ENCODE results near the gene CPNE4. TPM values are rescaled to one million over a fixed set of nuclear protein-coding genes. Genes with fewer than 3 reads are reported as not detected.

CPNE4 gene
- total and polyA plus RNA-seq, 2 donors (not counting 3 experiments of a cell fraction or from before 2014, with no cell fraction given): not detected

GRCh38 chr3:131616719-131617118, 418.1 kb downstream of the CPNE4 start:
- BruUV-seq (replicated peaks): no TSS peak
- ChIA-PET CTCF (interaction anchor here (0.9 to 1.4 kb wide), 2 partner anchors 8 to 10 kb away, joined by 3 to 4 read pairs; no protein-coding TSS in a partner anchor), POLR2A (no interaction called here)
- intact Hi-C loops (cut with micrococcal nuclease): no loop called here
- Histone ChIP-seq H3K9ac (replicated peaks; ENCODE audit: extremely low read depth, insufficient read depth, low read length) (no peak overlapping the region), H3K4me3 (replicated peaks in 1 of 3; ENCODE audit: insufficient read depth in 1 of 3, low read depth in 1 of 3, low read length in 3 of 3) (no peak overlapping the region), H3K27ac (ENCODE audit: insufficient read depth, low read depth, low read length) (no peak overlapping the region), H3K4me2 (ENCODE audit: insufficient read depth, low read length) (no peak overlapping the region), H3K9me3 (replicated peaks; ENCODE audit: control insufficient read depth, insufficient read depth, low read length) (no peaks in the 10 kb centered on the region), H2AFZ (ENCODE audit: low read depth, low read length) (no peak overlapping the region), H3K4me1 (ENCODE audit: control insufficient read depth, extremely low read depth, insufficient read depth, low read length) (no peaks in the 10 kb centered on the region), H3K79me2 (ENCODE audit: control insufficient read depth, insufficient read depth, low read length) (no peaks in the 10 kb centered on the region), H4K20me1 (replicated peaks; ENCODE audit: control insufficient read depth, extremely low read depth, insufficient read depth, low read length) (no peaks in the 10 kb centered on the region), H3K27me3 (ENCODE audit: control insufficient read depth in 2 of 2, insufficient read depth in 2 of 2, low read length in 2 of 2) (no peaks in the 10 kb centered on the region), H3K36me3 (ENCODE audit: control insufficient read depth in 2 of 2, extremely low read depth in 1 of 2, insufficient read depth in 2 of 2, low read length in 2 of 2) (no peaks in the 10 kb centered on the region), H3K9me1 (replicated peaks; ENCODE audit: control insufficient read depth, extremely low read depth, insufficient read depth, low read length) (no peaks in the 10 kb centered on the region)
- dilution Hi-C loops (cut with MboI; ENCODE audit: extremely low pct_ligation_motif_present, low sequenced_read_pairs): no loop called here
- FAIRE-seq: no peak
- DNase-seq (ENCODE audit: low read depth, low spot score): no peak
- no peak for TF ChIP-seq FOS (IDR thresholded peaks at IDR 0.05; ENCODE audit: borderline replicate concordance, insufficient read depth, low read length)

- dilution Hi-C loops (cut with MboI; ENCODE audit: extremely low pct_ligation_motif_present, low sequenced_read_pairs) (no loop called here), intact Hi-C loops (cut with micrococcal nuclease) (no loop called here)
- ChIA-PET POLR2A (no interaction called here), CTCF (no interaction called here)
- H3K27ac ChIP-seq (ENCODE audit: insufficient read depth, low read depth, low read length): no peak overlapping the region
- FAIRE-seq: no peak
- H2AFZ ChIP-seq (ENCODE audit: low read depth, low read length): no peak overlapping the region
- no peaks in the 10 kb centered on the region for H3K9me1 ChIP-seq (replicated peaks; ENCODE audit: control insufficient read depth, extremely low read depth, insufficient read depth, low read length)
- H3K27me3 ChIP-seq (ENCODE audit: control insufficient read depth in 2 of 2, insufficient read depth in 2 of 2, low read length in 2 of 2): no peaks in the 10 kb centered on the region
- H3K9ac ChIP-seq (replicated peaks; ENCODE audit: extremely low read depth, insufficient read depth, low read length): no peak overlapping the region
- H3K4me3 ChIP-seq (replicated peaks in 1 of 3; ENCODE audit: insufficient read depth in 1 of 3, low read depth in 1 of 3, low read length in 3 of 3): no peak overlapping the region
- no TSS peak for BruUV-seq (replicated peaks)
- H4K20me1 ChIP-seq (replicated peaks; ENCODE audit: control insufficient read depth, extremely low read depth, insufficient read depth, low read length): no peaks in the 10 kb centered on the region
- no peak for TF ChIP-seq CTCF (IDR thresholded peaks at IDR 0.05; ENCODE audit: extremely low read depth in 1 of 2, insufficient read depth in 1 of 2, low read depth in 1 of 2, low read length in 2 of 2)
- no peak for TF ChIP-seq MYC (IDR thresholded peaks at IDR 0.05; ENCODE audit: low read depth, low read length)
- no peak for TF ChIP-seq POLR2A (IDR thresholded peaks at IDR 0.05; ENCODE audit: low read depth, low read length)
- TF ChIP-seq GATA2 (IDR thresholded peaks at IDR 0.05; ENCODE audit: insufficient read depth, insufficient read length, low read depth, low read length): no peak
- no peak for TF ChIP-seq FOS (IDR thresholded peaks at IDR 0.05; ENCODE audit: borderline replicate concordance, insufficient read depth, low read length)
- no peak for TF ChIP-seq POLR2AphosphoS5 (IDR thresholded peaks at IDR 0.05; ENCODE audit: insufficient read depth, low read depth, low read length)
- no peak for TF ChIP-seq EZH2 (IDR thresholded peaks at IDR 0.05; ENCODE audit: borderline replicate concordance, low read depth, low read length, severe bottlenecking)
- no peak for TF ChIP-seq JUN (IDR thresholded peaks at IDR 0.05; ENCODE audit: borderline replicate concordance, insufficient read depth, insufficient read length, low read depth)
- TF ChIP-seq MAX (IDR thresholded peaks at IDR 0.05; ENCODE audit: insufficient read depth, insufficient read length): no peak
- H3K9me3 ChIP-seq (replicated peaks; ENCODE audit: control insufficient read depth, insufficient read depth, low read length): no peaks in the 10 kb centered on the region
- H3K79me2 ChIP-seq (ENCODE audit: control insufficient read depth, insufficient read depth, low read length): no peaks in the 10 kb centered on the region
- no peak overlapping the region for H3K4me2 ChIP-seq (ENCODE audit: insufficient read depth, low read length)
- no peaks in the 10 kb centered on the region for H3K4me1 ChIP-seq (ENCODE audit: control insufficient read depth, extremely low read depth, insufficient read depth, low read length)
- DNase-seq (ENCODE audit: low read depth, low spot score): no peak
- H3K36me3 ChIP-seq (ENCODE audit: control insufficient read depth in 2 of 2, extremely low read depth in 1 of 2, insufficient read depth in 2 of 2, low read length in 2 of 2): no peaks in the 10 kb centered on the region
Measured at GRCh38 chr3:131612745-131613144, 422.1 kb downstream of the CPNE4 start.

All from endothelial cell of umbilical vein (primary cell).